Measurements from ENCODE around the gene CAMKK1. TPM values are rescaled to one million over a fixed set of nuclear protein-coding genes. Genes with fewer than 3 reads are reported as not detected.
A peak's percentile ranks its signal among the peaks of the same experiment; 100 is the strongest.

CAMKK1 gene
- total and polyA plus RNA-seq, 7 experiments from 2014 or later: 2.3 to 12.5 (median 5.0) TPM

- H3K4me3 Mint-ChIP-seq: no peak overlapping the region
- peaks cover 0 to 5% (median 0%) of the 10 kb centered on the region in 7 donors for H3K4me1 Mint-ChIP-seq
- Histone ChIP-seq H3K9me3 (ENCODE audit: control insufficient read depth in 2 of 3, low read length in 3 of 3) (no peaks in the 10 kb centered on the region), H3K27me3 (ENCODE audit: control insufficient read depth in 2 of 2, insufficient read depth in 2 of 2, low read length in 2 of 2) (no peaks in the 10 kb centered on the region), H3K36me3 (ENCODE audit: control insufficient read depth in 2 of 3, insufficient read depth in 3 of 3, low read length in 3 of 3) (peaks cover 0 to 91% (median 24%) of the 10 kb centered on the region in 3 experiments), H3K27ac (ENCODE audit: low read depth, low read length) (peak overlapping the region; percentile 45), H3K4me1 (ENCODE audit: control insufficient read depth in 2 of 2, insufficient read depth in 2 of 2, low read length in 2 of 2) (no peaks in the 10 kb centered on the region), H3K4me3 (ENCODE audit: low read length) (no peak overlapping the region)
- no peak for ATAC-seq
- no peaks in the 10 kb centered on the region for H3K27me3 Mint-ChIP-seq
- POLR2A ChIA-PET: interaction anchor here (0.8 kb wide), 1 partner anchor 203 kb away, joined by 3 read pairs; no protein-coding TSS in a partner anchor
- intact Hi-C loops (cut with micrococcal nuclease): no loop called here
- H3K27ac Mint-ChIP-seq: no peak overlapping the region
- CTCF ChIA-PET: no interaction called here
- peaks cover 0 to 17% (median 5%) of the 10 kb centered on the region in 5 donors for H3K36me3 Mint-ChIP-seq
- DNase-seq: no peak
- no peaks in the 10 kb centered on the region for H3K9me3 Mint-ChIP-seq
Observed at GRCh38 chr17:3929181-3929580, 36.3 kb upstream of the CAMKK1 start.

GRCh38 chr17:3928406-3928805 is 35.6 kb upstream of the CAMKK1 start:
- DNase-seq (no peak), ATAC-seq (no peak)
- peaks cover 0 to 5% (median 0%) of the 10 kb centered on the region in 7 donors for H3K4me1 Mint-ChIP-seq
- CTCF ChIA-PET: no interaction called here
- H3K4me3 ChIP-seq (ENCODE audit: low read length): no peak overlapping the region
- H3K4me3 Mint-ChIP-seq: no peak overlapping the region
- peaks cover 0 to 89% (median 24%) of the 10 kb centered on the region in 3 experiments for H3K36me3 ChIP-seq (ENCODE audit: control insufficient read depth in 2 of 3, insufficient read depth in 3 of 3, low read length in 3 of 3)
- H3K9me3 Mint-ChIP-seq: no peaks in the 10 kb centered on the region
- peak overlapping the region; percentile 24 for H3K27ac ChIP-seq (ENCODE audit: low read depth, low read length)
- no peaks in the 10 kb centered on the region for H3K27me3 ChIP-seq (ENCODE audit: control insufficient read depth in 2 of 2, insufficient read depth in 2 of 2, low read length in 2 of 2)
- H3K36me3 Mint-ChIP-seq: peaks cover 0 to 17% (median 5%) of the 10 kb centered on the region in 5 donors
- POLR2A ChIA-PET: no interaction called here
- no peak overlapping the region for H3K27ac Mint-ChIP-seq
- intact Hi-C loops (cut with micrococcal nuclease): no loop called here
- no peaks in the 10 kb centered on the region for H3K9me3 ChIP-seq (ENCODE audit: control insufficient read depth in 2 of 3, low read length in 3 of 3)
- H3K27me3 Mint-ChIP-seq: no peaks in the 10 kb centered on the region
- H3K4me1 ChIP-seq (ENCODE audit: control insufficient read depth in 2 of 2, insufficient read depth in 2 of 2, low read length in 2 of 2): no peaks in the 10 kb centered on the region

GRCh38 chr17:3927628-3928340 is 34.9 kb upstream of the CAMKK1 start:
- no peak for ATAC-seq
- POLR2A ChIA-PET: no interaction called here

GRCh38 chr17:3926860-3927627 is 34.2 kb upstream of the CAMKK1 start:
- Histone ChIP-seq H3K27me3 (ENCODE audit: control insufficient read depth in 2 of 2, insufficient read depth in 2 of 2, low read length in 2 of 2) (no peaks in the 10 kb centered on the region), H3K27ac (ENCODE audit: low read depth, low read length) (peak overlapping the region; percentile 3), H3K9me3 (ENCODE audit: control insufficient read depth in 2 of 3, low read length in 3 of 3) (no peaks in the 10 kb centered on the region), H3K4me1 (ENCODE audit: control insufficient read depth in 2 of 2, insufficient read depth in 2 of 2, low read length in 2 of 2) (no peaks in the 10 kb centered on the region), H3K36me3 (ENCODE audit: control insufficient read depth in 2 of 3, insufficient read depth in 3 of 3, low read length in 3 of 3) (peaks cover 0 to 81% (median 24%) of the 10 kb centered on the region in 3 experiments), H3K4me3 (ENCODE audit: low read length) (no peak overlapping the region)
- ChIA-PET CTCF (no interaction called here), POLR2A (no interaction called here)
- peaks cover 0 to 17% (median 5%) of the 10 kb centered on the region in 5 donors for H3K36me3 Mint-ChIP-seq
- peak overlapping the region in 5 of 9 donors; percentile 18 to 63 (median 31) for H3K27ac Mint-ChIP-seq
- DNase-seq (no peak), ATAC-seq (no peak)
- no peaks in the 10 kb centered on the region for H3K27me3 Mint-ChIP-seq
- H3K9me3 Mint-ChIP-seq: no peaks in the 10 kb centered on the region
- peaks cover 0 to 7% (median 0%) of the 10 kb centered on the region in 7 donors for H3K4me1 Mint-ChIP-seq
- H3K4me3 Mint-ChIP-seq: no peak overlapping the region
- intact Hi-C loops (cut with micrococcal nuclease): no loop called here

More at GRCh38 chr17:3927628-3928340, 34.9 kb upstream of the CAMKK1 start:
- no peak overlapping the region for H3K4me3 Mint-ChIP-seq
- no peak for DNase-seq
- intact Hi-C loops (cut with micrococcal nuclease): no loop called here
- H3K9me3 Mint-ChIP-seq: no peaks in the 10 kb centered on the region
- Histone ChIP-seq H3K36me3 (ENCODE audit: control insufficient read depth in 2 of 3, insufficient read depth in 3 of 3, low read length in 3 of 3) (peaks cover 0 to 88% (median 24%) of the 10 kb centered on the region in 3 experiments), H3K9me3 (ENCODE audit: control insufficient read depth in 2 of 3, low read length in 3 of 3) (no peaks in the 10 kb centered on the region), H3K4me1 (ENCODE audit: control insufficient read depth in 2 of 2, insufficient read depth in 2 of 2, low read length in 2 of 2) (no peaks in the 10 kb centered on the region), H3K27ac (ENCODE audit: low read depth, low read length) (peak overlapping the region; percentile 24), H3K27me3 (ENCODE audit: control insufficient read depth in 2 of 2, insufficient read depth in 2 of 2, low read length in 2 of 2) (no peaks in the 10 kb centered on the region), H3K4me3 (ENCODE audit: low read length) (no peak overlapping the region)
- H3K4me1 Mint-ChIP-seq: peaks cover 0 to 5% (median 0%) of the 10 kb centered on the region in 7 donors
- CTCF ChIA-PET: no interaction called here
- H3K27ac Mint-ChIP-seq: peak overlapping the region in 2 of 9 donors; percentile 20 to 43
- no peaks in the 10 kb centered on the region for H3K27me3 Mint-ChIP-seq
- peaks cover 0 to 17% (median 5%) of the 10 kb centered on the region in 5 donors for H3K36me3 Mint-ChIP-seq

GRCh38 chr17:3925684-3926485 is 33.0 kb upstream of the CAMKK1 start:
- no peaks in the 10 kb centered on the region for H3K9me3 ChIP-seq (ENCODE audit: control insufficient read depth in 2 of 3, low read length in 3 of 3)
- Mint-ChIP-seq H3K4me3 (no peak overlapping the region), H3K4me1 (peaks cover 0 to 6% (median 0%) of the 10 kb centered on the region in 7 donors), H3K36me3 (peaks cover 0 to 13% (median 5%) of the 10 kb centered on the region in 5 donors), H3K9me3 (no peaks in the 10 kb centered on the region), H3K27ac (peak overlapping the region in 7 of 9 donors; percentile 39 to 60 (median 53)), H3K27me3 (no peaks in the 10 kb centered on the region)
- ChIA-PET POLR2A (no interaction called here), CTCF (no interaction called here)
- peaks cover 0 to 71% (median 24%) of the 10 kb centered on the region in 3 experiments for H3K36me3 ChIP-seq (ENCODE audit: control insufficient read depth in 2 of 3, insufficient read depth in 3 of 3, low read length in 3 of 3)
- H3K27me3 ChIP-seq (ENCODE audit: control insufficient read depth in 2 of 2, insufficient read depth in 2 of 2, low read length in 2 of 2): no peaks in the 10 kb centered on the region
- no peak for DNase-seq
- intact Hi-C loops (cut with micrococcal nuclease): no loop called here
- no peak for ATAC-seq
- peak overlapping the region; percentile 2 for H3K27ac ChIP-seq (ENCODE audit: low read depth, low read length)
- no peak overlapping the region for H3K4me3 ChIP-seq (ENCODE audit: low read length)
- no peaks in the 10 kb centered on the region for H3K4me1 ChIP-seq (ENCODE audit: control insufficient read depth in 2 of 2, insufficient read depth in 2 of 2, low read length in 2 of 2)

GRCh38 chr17:3924512-3925350 is 31.9 kb upstream of the CAMKK1 start:
- no peaks in the 10 kb centered on the region for H3K9me3 Mint-ChIP-seq
- H3K27me3 Mint-ChIP-seq: no peaks in the 10 kb centered on the region
- H3K4me1 ChIP-seq (ENCODE audit: control insufficient read depth in 2 of 2, insufficient read depth in 2 of 2, low read length in 2 of 2): no peaks in the 10 kb centered on the region
- H3K27ac ChIP-seq (ENCODE audit: low read depth, low read length): no peak overlapping the region
- no peaks in the 10 kb centered on the region for H3K27me3 ChIP-seq (ENCODE audit: control insufficient read depth in 2 of 2, insufficient read depth in 2 of 2, low read length in 2 of 2)
- H3K36me3 ChIP-seq (ENCODE audit: control insufficient read depth in 2 of 3, insufficient read depth in 3 of 3, low read length in 3 of 3): peaks cover 0 to 60% (median 24%) of the 10 kb centered on the region in 3 experiments
- intact Hi-C loops (cut with micrococcal nuclease): no loop called here
- H3K27ac Mint-ChIP-seq: no peak overlapping the region
- H3K4me1 Mint-ChIP-seq: peaks cover 0 to 6% (median 0%) of the 10 kb centered on the region in 7 donors
- peaks cover 0 to 13% (median 5%) of the 10 kb centered on the region in 5 donors for H3K36me3 Mint-ChIP-seq
- CTCF ChIA-PET: no interaction called here
- H3K9me3 ChIP-seq (ENCODE audit: control insufficient read depth in 2 of 3, low read length in 3 of 3): no peaks in the 10 kb centered on the region
- DNase-seq (no peak), ATAC-seq (no peak)
- POLR2A ChIA-PET: interaction anchor here (0.7 kb wide), 1 partner anchor 1033 kb away, joined by 3 read pairs; no protein-coding TSS in a partner anchor
- H3K4me3 ChIP-seq (ENCODE audit: low read length): no peak overlapping the region
- no peak overlapping the region for H3K4me3 Mint-ChIP-seq

All from naive thymus-derived CD4-positive, alpha-beta T cell (primary cell).